NCI-H1694 (cell line): ENCODE results near the gene PNPLA2.

Experiments
- DNase-seq: peaks from one replicate; lab custom pipeline; 2025; lab: John Stamatoyannopoulos, UW

The PNPLA2 gene

DNA sequence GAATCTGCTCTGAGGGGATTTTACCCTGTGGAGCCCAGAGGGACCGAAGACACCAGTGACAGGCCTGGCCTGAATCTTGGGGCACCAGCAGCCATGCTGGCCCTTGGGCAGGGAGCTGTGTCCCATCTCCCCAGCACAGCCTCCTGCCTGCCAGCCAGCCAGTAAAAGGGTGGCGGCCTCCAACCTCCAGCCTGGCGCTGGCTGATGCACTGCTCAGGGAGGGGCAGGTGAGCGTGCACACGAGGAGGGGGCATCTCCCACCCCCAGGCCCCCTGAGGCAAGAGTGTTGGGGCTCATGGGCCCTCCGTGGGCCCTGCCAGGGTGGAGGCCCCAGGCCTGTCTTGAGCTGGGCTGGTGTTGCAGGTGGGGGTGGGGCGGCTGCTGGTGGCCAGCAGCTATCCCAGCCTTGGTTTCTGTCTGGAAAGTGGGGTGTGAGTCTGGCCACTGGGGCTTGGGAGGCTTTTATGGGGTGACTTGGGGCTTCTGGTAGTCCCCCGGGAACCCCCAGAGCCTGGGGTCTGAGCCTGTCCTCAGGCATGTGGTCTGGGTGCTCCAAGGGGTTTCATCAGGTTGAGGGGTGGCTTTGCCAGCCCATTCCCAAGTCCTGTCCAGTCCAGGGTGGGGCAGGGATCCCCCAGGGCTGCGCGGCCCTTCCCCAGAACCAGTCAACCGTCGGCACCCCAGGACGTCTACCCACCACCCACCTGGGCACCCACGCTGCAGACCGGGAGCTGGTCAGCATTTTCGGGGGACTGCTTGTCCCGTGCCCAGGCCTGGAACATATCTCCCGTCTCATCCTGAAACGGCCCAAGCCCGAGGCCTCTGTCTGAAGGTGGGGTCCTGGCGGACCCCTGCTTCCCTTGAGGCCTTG is 41.8 kb downstream of the PNPLA2 start:
- no peak for DNase-seq

DNA sequence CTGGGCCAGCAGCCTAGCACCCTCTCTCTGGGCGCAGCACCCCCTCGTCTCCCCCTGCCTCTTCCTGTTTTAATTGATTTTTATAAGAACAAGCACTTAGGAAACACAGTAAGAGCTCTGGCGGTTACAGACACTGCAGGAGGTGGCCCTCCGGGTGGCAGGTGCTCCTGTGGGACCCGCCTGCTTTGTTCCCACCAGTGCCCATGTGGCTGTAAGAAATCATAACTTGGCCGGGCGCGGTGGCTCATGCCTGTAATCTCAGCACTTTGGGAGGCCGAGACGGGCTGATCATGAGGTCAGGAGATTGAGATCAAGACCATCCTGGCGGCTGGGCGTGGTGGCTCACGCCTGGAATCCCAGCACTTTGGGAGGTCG is 42.4 kb downstream of the PNPLA2 start:
- no peak for DNase-seq

DNA sequence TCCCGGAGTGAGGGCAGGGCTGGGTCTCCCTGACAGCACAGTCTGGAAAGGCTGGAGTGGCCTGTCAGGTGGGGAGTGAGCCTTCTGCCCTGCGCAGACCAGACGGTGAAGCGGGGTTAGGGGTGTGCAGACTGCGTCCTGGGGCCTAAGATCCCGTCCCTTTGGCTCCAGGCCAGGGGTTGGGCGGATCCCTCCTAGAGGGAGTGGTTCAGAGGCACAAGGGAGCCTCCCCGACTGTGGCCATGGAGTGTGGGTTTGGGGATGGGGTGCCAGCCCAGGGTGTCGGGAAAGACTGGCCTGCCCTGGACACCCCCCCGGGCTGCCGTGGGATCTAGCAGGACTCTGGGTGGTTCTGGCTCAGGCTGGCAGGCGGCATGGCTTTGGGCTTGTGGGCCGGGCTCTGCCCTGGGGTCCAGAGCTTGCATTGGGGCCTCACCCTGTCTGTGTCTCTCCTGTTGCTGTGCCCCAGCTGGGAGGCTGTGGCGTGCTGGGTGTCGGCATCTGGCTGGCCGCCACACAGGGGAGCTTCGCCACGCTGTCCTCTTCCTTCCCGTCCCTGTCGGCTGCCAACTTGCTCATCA is 43.5 kb downstream of the PNPLA2 start:
- DNase-seq: no peak

DNA sequence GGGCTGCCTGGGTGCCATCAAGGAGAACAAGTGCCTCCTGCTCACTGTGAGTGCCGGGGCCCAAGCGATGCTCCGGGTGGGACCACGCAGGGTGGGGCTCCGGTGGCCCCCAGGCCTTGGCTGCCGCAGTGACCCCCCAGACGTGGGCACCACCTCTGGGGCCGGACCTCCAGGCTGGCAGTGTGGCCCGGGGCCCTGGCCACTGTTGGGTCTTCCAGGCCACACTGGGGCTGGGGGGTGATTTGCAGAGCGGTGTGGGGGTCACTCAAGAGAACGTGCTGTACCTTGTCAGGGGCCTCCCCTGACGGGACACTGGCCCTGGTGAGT is 43.9 kb downstream of the PNPLA2 start:
- no peak for DNase-seq

DNA sequence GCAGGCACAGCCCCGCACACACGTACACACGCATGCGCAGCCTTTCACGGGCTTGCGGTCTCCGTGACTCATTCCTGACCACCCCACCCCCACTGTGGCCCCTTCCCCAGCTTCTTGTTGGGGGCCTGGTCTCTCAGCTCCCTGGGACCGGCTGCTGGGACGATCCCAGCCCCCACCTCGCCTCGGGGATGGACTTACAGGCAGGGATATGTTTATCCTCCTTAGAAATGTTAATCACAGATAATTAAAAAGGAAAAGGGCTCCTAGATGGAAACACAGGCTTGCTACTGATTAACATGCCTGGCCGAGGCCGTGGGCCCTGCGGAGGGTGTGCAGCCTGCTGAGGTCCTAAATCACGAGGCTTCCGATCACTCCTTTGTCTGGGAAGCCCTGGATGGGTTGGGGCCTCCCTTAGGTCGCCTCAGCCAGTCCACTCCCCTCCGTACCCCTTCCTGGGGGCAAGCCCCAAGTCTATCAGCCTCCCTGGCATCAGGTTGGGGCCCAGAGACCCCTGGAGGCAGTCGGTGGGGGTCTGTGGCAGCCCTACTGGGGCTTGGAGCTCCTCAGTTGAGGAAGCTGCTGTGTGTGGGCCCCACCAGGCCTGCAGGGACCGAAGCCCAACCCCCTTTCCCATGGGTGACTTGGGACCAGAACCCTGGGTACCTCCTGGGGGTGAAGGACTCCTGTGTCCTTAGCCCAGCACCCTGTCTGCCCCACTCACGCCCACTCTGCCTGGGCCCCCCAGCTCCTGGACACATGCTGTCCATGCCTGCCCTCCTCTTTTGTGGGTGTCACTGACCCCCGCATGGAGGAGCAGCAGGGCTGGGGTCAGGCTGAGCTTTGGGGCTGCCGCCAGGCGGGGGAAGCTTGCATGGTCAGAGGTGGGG is 44.6 kb downstream of the PNPLA2 start:
- no peak for DNase-seq

DNA sequence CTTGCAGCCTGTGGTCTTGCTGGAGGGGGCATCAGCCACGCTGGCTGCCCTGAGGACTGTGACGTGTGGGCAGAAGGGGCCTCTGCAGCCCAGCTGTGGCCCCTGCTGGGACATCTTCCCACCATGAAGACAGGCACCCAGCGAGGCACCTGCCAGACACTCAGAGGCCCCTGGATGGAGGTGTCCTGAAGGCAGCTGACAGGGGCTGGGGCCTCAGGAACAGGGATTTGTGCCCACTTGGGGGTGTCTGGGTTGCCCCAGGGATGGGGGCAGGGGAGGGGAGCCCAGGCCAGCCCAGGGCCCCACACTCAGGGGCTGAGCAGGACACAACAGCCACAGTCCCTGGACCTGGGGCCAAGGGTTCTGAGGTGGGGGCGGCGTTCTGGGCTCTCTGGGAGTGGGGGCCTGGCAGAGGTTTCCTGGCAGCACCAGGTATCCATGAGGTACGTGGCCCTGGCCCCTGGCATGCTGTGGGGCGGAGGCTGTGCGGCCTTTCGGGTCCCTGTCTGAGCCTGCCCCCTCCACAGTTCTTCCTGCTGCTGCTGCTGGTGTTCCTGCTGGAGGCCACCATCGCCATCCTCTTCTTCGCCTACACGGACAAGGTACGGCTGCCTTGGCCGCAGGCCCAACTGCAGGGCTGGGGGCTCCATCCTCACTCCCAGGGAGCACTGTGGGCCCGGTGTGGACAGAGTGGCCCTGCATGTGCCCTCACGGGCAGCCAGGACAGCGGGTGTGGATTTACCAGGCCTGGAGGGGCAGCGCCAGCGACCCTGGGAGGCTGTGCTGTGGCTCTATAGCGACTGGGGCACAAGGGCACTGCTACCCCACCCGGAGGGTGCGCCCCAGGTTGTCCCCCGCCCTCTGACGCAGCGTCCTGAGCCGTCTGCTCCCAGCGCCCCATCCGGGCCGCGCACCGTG is 45.5 kb downstream of the PNPLA2 start:
- DNase-seq: no peak

DNA sequence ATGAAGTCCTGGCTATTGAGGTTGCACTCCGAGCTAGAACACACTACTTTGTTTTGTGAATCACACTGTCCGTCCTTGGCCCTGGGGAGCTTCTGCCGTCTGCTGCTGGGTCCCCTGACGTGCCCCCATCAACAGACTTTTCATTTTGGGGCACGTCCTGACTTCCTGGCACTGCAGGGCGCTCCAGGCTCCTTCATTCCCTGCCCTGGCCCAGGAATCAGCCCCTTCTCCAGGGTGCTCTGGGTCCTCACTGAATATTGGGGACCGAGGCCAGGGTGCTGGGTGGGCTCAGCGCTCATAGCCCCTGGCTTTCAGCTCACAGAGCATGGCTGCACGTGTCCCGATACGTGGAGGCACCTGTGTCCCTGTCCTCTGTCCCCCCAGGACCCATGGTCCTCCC is 46.2 kb downstream of the PNPLA2 start:
- DNase-seq: no peak

DNA sequence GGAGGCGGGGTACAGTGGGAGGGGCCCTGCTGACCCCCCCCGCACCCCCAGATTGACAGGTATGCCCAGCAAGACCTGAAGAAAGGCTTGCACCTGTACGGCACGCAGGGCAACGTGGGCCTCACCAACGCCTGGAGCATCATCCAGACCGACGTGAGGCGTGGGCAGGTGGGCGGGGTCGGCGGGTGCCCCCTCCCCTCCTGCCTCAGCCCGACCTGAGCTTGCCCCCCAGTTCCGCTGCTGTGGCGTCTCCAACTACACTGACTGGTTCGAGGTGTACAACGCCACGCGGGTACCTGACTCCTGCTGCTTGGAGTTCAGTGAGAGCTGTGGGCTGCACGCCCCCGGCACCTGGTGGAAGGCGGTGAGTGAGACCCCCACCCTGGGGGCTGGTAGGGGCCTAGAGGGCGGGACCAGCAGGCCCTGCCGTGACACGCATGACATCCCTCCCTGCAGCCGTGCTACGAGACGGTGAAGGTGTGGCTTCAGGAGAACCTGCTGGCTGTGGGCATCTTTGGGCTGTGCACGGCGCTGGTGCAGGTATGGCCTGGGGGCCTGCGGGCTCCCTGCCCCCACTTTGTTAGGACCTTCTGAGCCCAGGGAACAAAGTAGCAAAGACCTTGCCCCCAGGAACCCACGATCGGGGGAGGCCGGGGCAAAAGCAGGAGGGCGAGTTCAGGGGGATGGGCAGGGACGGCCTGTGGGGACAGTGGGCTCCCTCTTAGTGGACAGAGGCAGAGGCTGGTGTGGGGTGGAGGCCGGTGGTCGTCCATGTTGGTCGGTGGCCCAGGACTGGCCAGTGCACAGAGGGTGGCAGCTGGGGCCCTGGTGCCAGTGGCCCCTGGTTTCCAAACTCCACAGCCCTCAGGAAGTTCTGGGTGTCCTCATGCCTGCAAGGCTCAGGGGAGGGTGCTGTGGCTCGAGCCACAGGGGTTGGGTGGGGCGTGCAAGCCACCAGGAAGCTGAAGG is 47.0 kb downstream of the PNPLA2 start:
- DNase-seq: no peak

DNA sequence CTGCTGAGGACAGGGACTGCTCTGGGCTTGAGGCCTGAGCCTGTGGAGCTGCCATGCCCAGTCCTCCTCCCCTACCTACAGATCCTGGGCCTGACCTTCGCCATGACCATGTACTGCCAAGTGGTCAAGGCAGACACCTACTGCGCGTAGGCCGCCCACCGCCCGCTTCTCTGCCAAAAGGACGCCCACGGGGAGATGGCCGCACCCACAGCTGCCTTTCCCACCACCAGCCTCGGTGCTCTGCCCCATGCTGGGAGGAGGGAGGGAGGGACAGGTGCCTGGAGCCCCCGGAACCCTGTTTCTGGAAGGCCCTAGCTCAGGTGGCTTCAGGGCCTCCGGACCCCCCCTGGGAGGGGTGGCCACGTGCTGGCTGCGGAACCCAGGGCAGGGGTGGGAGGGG is 47.8 kb downstream of the PNPLA2 start:
- no peak for DNase-seq

DNA sequence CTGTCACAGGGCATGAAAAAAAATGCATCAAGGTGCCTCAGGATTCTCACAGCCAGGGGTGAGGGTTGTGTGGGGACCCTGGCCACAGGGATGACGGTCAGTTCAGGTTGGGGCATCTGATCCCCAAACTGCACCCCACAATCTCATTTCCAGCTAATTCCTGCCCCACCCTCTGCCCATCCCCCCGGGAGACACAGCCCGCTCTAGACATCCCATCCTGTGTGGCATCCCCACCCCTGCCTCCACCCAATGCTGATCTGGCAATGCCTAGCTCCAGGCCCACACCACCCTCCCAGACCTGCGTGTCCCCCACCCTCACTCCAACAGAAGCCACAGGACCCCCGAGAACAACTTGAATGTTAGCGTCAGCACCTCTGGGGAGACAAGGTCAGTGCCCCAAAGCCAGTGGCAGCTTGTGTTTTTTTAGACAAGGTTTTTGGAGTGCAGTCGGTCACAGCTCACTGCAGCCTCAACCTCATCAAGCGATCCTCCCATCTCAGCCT is 49.2 kb downstream of the PNPLA2 start:
- DNase-seq: no peak

DNA sequence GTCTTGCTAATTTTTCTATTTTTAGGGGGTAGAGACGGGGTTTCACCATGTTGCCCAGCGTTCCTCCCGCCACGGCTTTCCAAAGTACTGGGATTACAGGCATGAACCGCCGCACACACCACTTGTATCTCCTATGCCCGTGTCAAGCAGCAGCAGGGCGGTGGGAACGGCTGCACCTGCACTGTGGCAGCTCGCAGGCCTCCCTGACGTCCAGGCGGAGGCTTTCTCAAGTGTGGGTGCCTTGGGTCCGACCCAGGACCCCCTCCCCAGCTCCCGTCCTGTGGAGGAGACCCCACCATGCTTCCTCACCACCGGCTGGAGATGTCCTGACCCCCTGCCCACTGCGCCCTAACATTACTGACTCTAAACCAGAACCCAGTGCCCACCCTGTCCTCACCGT is 49.7 kb downstream of the PNPLA2 start:
- DNase-seq: no peak

DNA sequence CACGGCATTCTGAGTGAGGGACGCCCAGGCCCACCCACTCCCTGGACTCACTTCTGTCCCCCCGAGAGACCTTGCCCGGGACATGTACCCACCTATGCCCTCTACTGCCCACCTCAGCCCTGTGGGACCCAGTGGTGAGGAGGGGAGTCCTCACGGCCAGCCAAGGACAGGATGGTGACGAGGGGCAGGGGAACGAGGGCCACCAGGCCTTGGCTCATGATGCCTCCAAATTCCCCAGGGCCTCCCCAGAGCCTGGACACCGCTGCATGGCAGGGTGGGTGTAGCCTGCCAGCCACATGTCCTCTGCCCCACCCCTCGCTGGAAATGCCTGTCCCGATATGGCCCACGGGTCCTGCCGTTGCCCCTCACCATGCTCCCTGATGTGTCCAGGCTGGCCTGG is 50.1 kb downstream of the PNPLA2 start:
- DNase-seq: no peak

DNA sequence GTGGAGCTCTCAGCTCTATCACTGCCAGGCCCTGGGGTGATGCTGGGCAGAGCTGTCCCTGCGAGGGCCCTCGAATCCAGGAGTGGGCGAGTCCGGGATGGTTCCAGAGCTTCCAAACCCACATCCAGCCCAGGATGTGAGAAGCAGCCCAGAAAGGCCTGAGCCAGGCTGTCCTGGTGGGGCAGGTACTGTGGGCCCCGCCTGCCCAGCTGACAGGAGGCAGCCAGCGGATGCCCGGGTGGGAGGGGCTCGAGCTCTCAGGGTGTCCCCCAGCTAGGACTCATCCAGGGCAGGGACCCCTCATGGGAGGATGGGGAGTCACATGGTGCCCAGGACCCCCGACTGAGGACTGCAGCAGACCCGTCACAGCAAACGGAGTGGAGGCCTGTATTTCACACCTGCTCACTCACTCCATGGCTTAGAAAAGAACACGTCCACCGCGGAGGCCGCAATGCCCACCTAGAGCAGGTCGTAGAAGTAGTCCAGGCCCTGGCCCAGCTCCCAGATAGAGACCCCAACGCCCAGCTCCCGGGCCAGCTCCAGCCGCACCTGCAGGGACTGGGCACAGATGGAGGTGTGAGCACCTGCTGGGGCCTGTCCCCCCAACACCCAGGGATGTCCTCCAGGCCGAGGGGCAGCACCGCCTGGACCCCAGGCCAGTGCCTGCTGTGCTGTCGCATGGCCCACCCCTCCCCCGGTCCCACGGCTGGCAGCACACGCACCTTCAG is 50.8 kb downstream of the PNPLA2 start:
- no peak for DNase-seq

DNA sequence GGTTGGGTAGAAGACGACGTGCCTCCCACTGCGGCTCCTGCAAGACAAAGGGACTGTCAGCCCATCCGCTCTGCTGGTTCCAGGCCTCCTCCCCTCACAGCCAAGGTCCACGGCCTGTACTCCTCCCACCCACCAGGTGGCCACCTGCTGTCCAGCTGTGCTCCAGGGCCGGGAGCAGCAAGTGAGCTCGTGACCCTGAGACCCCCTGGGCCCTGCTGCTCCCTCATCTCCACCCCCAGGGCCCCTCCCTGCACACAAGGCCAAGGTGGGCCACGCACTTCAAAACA is 51.4 kb downstream of the PNPLA2 start:
- DNase-seq: no peak

DNA sequence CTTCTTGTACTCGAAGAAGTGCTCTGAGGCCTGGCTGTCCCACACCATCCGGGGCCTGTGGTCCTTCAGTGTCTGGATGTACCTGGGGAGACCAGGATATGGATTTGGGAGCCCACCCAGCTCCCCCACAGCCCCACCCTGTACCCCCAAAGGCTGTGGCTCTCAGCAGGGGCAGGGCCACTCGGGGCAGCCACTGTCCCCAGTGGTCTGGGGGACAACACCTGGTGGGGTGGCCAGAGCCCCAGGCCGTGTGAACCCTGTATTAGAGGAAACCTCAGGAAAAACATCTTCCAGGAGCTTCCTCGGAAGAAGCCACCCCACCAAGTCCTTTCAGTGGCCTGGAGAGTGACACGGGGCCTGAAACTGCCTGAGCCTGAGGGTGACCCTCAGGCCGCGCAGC is 51.7 kb downstream of the PNPLA2 start:
- DNase-seq: no peak

DNA sequence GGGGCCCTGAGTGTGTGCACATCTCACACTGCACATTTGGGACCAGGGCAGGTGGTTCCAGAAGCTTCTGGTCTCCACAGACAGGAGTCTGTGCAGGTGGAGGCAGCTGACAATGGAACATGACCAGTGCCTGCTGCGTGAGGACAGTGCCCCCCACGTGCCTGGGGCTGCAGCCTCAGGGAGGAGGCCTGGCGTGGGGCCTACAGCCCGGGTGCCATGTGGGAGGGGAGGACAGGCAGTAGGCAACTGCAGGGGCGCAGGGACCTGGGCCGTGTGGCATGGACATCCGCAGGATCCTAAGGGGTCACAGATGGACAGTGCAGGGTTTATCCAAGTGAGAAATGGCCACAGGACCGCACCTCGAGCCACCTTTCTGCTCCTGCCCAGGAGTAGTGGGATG is 52.8 kb downstream of the PNPLA2 start:
- no peak for DNase-seq

DNA sequence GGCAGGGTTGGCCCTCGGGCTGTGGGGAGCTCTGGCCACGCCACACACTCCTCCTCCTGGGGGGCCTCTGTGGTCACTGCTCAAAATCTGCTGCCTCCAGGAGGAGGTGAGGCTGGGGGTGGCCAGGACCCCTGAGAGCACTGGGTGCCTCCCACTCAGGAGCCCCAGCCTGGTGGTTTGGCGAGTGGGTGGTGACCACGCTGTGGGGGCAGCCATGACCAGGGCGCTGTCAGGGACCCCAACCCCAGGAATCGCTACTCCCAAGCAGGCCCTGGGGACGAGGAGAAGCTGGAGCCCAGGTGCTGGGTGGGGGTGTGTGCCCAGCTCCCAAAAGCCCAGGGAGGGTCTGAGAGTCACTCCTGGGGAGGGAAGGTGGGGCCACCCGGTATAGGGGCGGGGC is 54.1 kb downstream of the PNPLA2 start:
- no peak for DNase-seq

DNA sequence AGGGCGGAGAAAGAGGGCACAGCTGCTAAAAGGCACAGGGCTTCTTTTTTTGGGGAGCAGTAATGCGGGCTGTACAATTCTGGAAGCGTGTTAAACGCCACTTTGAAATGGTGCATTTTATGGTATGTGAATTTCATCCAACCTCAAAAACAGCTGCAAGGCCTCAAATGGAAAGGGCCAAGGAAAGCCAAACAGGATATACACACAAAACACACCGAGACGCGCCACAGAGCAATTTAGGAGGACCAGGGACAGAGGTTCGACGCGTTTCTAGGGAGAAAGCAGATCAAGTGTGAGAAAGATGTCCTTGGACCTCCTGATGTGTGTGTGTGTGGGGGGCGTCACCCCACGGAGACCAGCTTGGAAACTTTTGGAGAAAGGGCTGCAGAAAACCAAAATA is 55.0 kb downstream of the PNPLA2 start:
- no peak for DNase-seq
